Measurements from ENCODE around the gene DACH1. TPM values are rescaled to one million over a fixed set of nuclear protein-coding genes. Genes with fewer than 3 reads are reported as not detected.

Gene DACH1
- total and polyA plus RNA-seq, 2 of the 13 experiments (the other 11 are each of a cell fraction or from before 2014, with no cell fraction given) = not detected

DNA sequence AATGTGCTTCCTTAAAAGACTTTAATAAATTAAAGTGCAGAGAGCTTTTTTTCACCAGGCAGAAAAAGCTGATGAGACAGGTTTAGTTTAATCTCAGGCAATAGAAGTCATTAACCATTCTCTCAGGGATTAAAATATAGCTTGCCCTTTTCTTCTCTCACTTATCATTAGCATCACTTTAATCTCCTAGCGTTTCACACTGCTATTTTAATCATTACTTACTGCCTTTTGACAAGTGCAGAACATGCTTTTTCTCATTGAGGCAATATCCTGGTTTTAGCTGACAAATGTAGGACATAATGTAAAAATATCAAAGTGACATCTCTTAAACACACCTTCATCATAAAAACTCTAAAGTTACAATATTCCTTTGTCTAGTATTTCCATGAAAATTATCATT is 94.6 kb downstream of the DACH1 start (continued):
- TF ChIP-seq TAF1 (CRISPR knock-in tag; IDR thresholded peaks at IDR 0.05) = no peak
- no peak for TF ChIP-seq ZNF782 (CRISPR knock-in tag; IDR thresholded peaks at IDR 0.05; ENCODE audit: borderline replicate concordance)

DNA sequence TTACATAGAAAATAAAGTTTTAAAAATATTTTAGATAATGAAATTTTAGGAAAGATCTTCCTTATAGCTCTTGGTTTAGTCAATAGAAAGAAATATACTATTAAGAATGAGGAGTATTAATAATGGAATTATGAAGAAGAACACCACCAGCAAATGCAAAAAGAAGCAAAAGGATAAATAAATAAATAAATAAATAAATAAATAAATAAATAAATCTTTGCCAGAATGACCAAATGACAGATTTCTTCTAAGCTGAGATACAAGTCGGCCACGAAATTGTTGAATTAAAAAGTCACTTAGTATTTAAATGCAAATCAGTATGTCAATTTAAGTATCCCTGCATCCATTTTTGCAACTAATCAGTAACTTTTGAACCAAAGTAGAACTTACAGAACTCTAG is 95.9 kb downstream of the DACH1 start:
- ChIA-PET POLR2A (no interaction called here), CTCF (ENCODE audit: low intra/inter-chr PET ratio, low total read pairs) (no interaction called here)
- Histone ChIP-seq H3K4me3 (replicated peaks in 1 of 3; ENCODE audit: insufficient read depth in 1 of 3, low read depth in 2 of 3, low read length in 3 of 3) (no peak overlapping the region), H3K4me1 (ENCODE audit: insufficient read depth, low read length) (no peaks in the 10 kb centered on the region), H3K4me2 (ENCODE audit: low read depth, low read length) (no peak overlapping the region), H3K27me3 (ENCODE audit: control insufficient read depth in 1 of 2, insufficient read depth in 2 of 2, low read length in 2 of 2) (no peaks in the 10 kb centered on the region), H3K27ac (ENCODE audit: extremely low read length, insufficient read depth, low read length) (no peak overlapping the region), H3K9me3 (ENCODE audit: low read length) (no peaks in the 10 kb centered on the region), H2AFZ (ENCODE audit: low read length) (no peak overlapping the region), H3K79me2 (ENCODE audit: insufficient read depth, low read length) (no peaks in the 10 kb centered on the region), H4K20me1 (ENCODE audit: insufficient read depth, low read length) (no peaks in the 10 kb centered on the region), H3K36me3 (replicated peaks in 1 of 2; ENCODE audit: control insufficient read depth in 1 of 2, insufficient read depth in 2 of 2, low read length in 2 of 2) (no peaks in the 10 kb centered on the region), H3K9ac (ENCODE audit: insufficient read depth, low read depth, low read length) (no peak overlapping the region)
- TF ChIP-seq IKZF4 (CRISPR knock-in tag; IDR thresholded peaks at IDR 0.05; ENCODE audit: borderline replicate concordance, low read depth, not compliant biosample characterization) (no peak), ZBTB7B (CRISPR knock-in tag; IDR thresholded peaks at IDR 0.05) (no peak), ZNF713 (CRISPR knock-in tag; IDR thresholded peaks at IDR 0.05) (no peak), ZNF121 (CRISPR knock-in tag; IDR thresholded peaks at IDR 0.05) (no peak), ZNF44 (CRISPR knock-in tag; IDR thresholded peaks at IDR 0.05) (no peak), ATRX (CRISPR knock-in tag; IDR thresholded peaks at IDR 0.05; ENCODE audit: borderline replicate concordance) (no peak), SAP130 (CRISPR knock-in tag; IDR thresholded peaks at IDR 0.05; ENCODE audit: low read depth) (no peak), RNF2 (conservative IDR thresholded peaks at IDR 0.05; ENCODE audit: low read depth) (no peak), ZSCAN21 (CRISPR knock-in tag; IDR thresholded peaks at IDR 0.05; ENCODE audit: borderline replicate concordance) (no peak), GATAD2A (CRISPR knock-in tag; IDR thresholded peaks at IDR 0.05) (no peak), FOSL1 (CRISPR knock-in tag; IDR thresholded peaks at IDR 0.05; ENCODE audit: borderline replicate concordance) (no peak), ZNF614 (CRISPR knock-in tag; IDR thresholded peaks at IDR 0.05; ENCODE audit: borderline replicate concordance) (no peak), ZNF350 (CRISPR knock-in tag; IDR thresholded peaks at IDR 0.05; ENCODE audit: borderline replicate concordance, low read depth) (no peak), ZIK1 (CRISPR knock-in tag; IDR thresholded peaks at IDR 0.05; ENCODE audit: borderline replicate concordance, low read depth) (no peak), ZNF569 (CRISPR knock-in tag; IDR thresholded peaks at IDR 0.05; ENCODE audit: borderline replicate concordance) (no peak)
- TF ChIP-seq, protein P1, sequence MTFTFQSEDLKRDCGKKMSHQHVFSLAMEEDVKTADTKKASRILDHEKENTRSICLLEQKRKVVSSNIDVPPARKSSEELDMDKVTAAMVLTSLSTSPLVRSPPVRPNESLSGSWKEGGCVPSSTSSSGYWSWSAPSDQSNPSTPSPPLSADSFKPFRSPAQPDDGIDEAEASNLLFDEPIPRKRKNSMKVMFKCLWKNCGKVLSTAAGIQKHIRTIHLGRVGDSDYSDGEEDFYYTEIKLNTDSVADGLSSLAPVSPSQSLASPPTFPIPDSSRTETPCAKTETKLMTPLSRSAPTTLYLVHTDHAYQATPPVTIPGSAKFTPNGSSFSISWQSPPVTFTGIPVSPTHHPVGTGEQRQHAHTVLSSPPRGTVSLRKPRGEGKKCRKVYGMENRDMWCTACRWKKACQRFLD (CRISPR knock-in tag; IDR thresholded peaks at IDR 0.05; ENCODE audit: borderline replicate concordance) = no peak
- in situ Hi-C loops (cut with HindIII; ENCODE audit: extremely low pct_ligation_motif_present, low pct_unique_long_range_greater_than_20kb) = no loop called here
- intact Hi-C loops (cut with micrococcal nuclease; ENCODE audit: unreplicated experiment) = no loop called here
- ATAC-seq (no peak), DNase-seq (ENCODE audit: low spot score) (no peak), FAIRE-seq (no peak)
- BruUV-seq (replicated peaks) = no TSS peak
- WGBS (ENCODE audit: low lambda C conversion rate) = 2% methylated on average over 2 of the region's 2 CpGs

Measured in HepG2 (cell line).